Measurements from ENCODE around the gene DCC. TPM values are rescaled to one million over a fixed set of nuclear protein-coding genes. Genes with fewer than 3 reads are reported as not detected.

DCC gene
- 10.0 TPM for total RNA-seq

GRCh38 chr18:52339891-52340371 is at the start of gene DCC:
Gene DCC (plus strand): TSS chr18:52340197. CDS start chr18:52340788, 591 bp downstream.

All from camera-type eye (tissue), 1 donor.